CD4-positive, alpha-beta T cell treated with Interferon gamma for 1 hour (primary cell): ENCODE results near the gene CFP.
A peak's percentile ranks its signal among the peaks of the same experiment; 100 is the strongest.

ENCODE experiments used
- DNase-seq: peaks from one replicate; pipeline ENCODE4 v3.0.0-alpha.2; 2020

The CFP gene

GRCh38 chrX:47597222-47597621, 32.5 kb downstream of the CFP start:
- DNase-seq = no peak

GRCh38 chrX:47596256-47596655, 33.5 kb downstream of the CFP start:
- no peak for DNase-seq

DNA sequence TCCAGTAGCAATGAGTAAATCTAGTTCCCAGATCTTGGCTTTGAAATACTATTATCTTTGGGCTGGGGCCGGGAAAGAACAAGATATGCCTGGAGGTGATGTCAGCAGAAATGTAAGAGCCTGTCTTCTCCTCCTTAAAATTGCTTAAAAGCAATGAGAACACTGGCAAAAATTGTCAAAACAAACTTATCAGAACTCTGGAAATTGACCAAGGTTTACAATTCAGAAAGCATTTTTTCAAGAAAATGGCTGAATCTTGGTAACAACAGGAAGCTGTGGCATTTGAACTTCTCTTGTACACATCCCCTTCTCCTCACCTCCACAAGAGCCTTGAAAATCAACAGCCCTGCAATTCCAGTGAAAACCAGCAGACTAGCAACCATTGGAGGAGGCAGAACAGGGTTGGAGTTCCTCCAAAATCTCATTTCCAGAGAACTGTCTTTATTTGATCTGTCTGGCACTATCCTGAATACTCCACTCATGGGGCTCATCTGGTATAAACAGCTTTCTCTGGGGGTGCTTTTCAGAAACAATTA, 33.9 kb downstream of the CFP start:
- no peak for DNase-seq

DNA sequence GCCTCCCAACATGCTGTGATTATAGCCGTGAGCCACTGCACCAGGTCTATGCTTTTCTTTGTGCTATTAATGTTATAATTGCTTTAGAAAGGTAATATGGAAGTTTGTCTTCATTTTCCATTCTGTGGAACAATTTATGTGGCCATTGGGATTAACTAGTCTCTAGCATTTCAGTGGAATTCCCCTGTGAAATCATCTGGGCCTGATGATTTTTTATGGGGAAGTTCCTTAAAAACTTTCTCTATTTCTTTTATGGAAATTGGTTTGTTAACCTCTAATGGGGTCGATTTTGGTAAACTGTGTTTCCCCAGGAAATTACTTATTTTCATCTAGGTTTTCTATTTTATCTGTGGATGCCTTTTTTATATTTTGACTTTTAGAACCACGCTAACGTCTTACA, 36.2 kb downstream of the CFP start:
- DNase-seq = no peak

- no peak for DNase-seq
Observed at GRCh38 chrX:47590984-47591383, 38.7 kb downstream of the CFP start.

DNA sequence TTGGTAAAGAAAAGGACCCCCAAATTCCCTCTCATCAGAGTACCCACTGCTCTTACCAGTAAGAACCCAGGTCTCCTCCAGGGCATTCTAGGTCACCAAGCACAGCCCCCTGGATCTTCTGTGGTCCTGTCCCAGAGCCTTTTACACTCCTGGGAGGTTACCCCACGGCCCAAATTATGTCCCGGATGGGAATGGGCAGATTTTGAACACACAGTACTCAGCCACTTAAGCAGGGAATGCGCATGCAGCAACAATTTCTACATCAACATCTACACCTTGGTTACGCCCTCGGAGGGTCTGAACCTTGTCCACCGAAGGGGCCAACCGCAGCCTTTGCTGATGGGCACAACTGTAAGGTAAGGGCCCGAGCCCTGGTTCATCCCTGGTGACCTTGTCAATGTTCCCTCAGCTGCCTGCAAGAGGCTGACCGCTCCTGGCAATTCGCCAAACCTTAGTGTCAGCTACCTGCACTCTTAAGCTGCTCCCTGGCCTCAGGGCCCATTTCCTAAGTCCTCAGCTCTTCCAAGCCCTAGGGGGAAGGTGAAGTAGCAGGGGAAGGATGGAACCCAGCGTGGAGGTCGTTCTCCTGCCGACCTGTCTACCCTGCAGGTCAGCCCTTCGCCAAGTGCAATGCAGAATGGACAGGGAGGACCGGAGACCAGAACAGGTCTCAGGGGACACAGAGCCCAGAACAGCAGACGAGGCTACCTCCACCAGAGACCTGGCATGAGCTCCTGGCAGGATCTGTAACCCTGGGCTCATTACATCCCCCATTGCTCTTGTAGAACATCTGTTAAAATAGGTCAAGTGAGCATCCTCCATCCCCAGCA, 41.6 kb downstream of the CFP start:
- no peak for DNase-seq

DNA sequence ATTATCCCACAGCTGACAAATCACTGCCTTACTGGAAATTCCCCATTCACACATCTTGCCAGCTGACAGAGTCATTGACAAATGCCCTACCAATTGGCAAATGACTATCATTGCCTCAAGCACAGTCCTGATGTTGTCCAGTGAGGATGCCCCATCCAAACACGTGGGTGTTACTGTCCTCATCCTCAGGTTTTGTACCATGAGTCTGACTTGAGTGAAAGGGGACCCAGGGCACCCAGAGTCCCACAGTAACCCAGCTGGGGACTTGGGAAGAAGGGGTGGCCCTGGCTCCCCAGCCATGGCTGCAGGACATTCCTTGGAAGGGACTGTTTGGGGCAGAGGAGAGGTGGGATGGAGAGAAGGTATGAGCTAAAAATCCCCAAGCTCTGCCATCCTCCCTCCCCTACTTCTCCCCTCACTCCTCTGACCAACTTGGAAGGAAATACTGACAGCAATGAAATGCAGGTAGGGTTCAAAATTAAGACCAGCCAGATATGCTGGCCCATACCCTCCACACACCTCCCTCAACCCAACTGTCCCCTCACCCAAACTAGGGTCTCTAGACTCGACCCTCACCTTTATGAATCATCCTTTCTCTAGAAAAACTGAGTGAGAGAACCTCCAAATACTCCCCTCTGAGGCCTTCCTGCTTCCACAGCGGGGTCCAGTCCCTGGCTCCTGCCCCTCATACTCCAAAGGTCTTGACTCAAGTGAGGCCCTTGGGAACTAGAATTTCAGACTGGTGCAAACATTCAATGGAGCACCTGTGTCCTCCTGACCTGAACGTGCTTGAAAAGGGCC, 42.4 kb downstream of the CFP start:
- no peak for DNase-seq

DNA sequence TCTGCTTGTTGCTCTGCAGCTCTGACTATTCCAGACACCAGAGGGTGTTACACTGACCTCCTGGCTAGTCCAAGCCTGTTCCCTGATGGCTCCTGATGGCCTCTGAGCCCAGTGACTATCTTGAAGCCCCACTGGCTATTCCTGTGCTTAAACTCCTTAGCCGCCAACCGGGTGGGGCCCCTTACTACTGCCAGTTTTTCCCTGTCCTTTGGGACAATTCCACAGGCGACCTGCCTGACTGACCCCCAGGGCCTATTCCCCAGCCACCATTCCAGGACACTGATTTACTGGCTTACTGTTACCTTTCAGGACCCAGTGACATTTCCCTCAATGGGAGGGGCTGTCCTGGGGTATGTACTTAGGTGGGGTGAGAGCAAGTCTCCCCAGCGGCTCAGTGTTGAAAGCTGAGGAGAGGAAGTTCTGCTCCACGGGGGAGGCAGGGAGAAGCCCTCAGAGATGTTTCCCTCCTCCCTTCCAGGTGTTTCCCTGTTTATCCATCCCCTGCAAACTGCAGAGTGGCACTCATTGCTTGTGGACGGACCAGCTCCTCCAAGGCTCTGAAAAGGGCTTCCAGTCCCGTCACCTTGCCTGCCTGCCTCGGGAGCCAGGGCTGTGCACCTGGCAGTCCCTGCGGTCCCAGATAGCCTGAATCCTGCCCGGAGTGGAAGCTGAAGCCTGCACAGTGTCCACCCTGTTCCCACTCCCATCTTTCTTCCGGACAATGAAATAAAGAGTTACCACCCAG, 43.5 kb downstream of the CFP start:
- DNase-seq = no peak

- DNase-seq = no peak
Observed at GRCh38 chrX:47585273-47585672, 44.5 kb downstream of the CFP start.

DNA sequence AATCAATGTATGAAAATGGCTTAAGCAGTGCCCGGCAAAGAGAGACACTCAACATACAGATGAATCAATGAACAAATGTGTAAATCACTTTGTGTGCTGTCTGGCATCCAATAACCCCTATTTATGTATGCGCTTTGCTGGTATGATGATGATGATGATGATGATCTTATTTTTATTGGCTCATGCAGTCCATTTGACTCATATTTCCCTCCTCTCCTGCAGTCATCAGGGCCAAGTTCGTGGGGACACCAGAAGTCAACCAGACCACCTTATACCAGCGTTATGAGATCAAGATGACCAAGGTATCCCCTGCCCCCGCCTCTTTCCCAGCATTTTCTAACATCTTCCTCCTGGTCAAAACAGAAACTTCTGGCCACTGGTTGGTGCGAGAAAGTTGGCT, 45.0 kb downstream of the CFP start:
- DNase-seq = no peak

GRCh38 chrX:47583240-47583861, 46.4 kb downstream of the CFP start:
- no peak for DNase-seq

DNA sequence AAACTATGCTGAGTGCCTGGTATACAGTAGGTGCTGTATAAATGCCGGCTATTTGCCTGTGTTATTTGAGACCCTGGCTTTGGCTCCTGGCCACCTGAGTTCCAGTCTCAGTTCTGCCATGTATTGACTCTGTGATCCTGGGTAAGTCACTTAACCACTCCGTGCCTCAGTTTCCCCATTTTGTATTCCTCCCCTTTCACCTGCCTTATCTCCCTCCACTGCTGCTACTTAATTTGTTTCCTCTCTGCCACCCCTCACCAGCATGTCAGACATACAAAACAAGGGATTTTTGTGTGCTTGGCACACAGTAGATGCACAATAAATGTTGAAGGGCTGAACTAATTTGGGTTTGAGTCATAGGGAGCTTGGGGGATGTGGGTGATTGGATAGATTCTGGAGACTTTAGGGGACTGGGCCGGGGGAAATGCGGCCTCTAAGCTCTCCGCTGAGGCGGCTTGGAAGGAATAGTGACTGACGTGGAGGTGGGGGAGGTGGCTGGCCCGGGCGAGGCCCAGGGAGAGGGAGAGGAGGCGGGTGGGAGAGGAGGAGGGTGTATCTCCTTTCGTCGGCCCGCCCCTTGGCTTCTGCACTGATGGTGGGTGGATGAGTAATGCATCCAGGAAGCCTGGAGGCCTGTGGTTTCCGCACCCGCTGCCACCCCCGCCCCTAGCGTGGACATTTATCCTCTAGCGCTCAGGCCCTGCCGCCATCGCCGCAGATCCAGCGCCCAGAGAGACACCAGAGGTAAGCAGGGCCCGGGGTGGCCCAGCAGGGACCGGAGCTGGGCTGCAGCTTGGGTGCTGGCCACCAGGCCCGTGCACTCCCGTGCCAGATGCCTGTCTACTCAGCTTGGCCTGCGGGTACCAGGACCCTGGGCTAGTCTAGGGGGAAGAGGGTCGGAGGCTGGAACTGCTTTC, 47.7 kb downstream of the CFP start, which contains the start of gene TIMP1:
Gene TIMP1 (plus strand): TSS at position 706 of the 917 bp plus-strand sequence. CDS start 980 bp downstream, outside the sequence.
- peak; percentile 82 for DNase-seq

- DNase-seq = peak; percentile 61
Observed at GRCh38 chrX:47579537-47579936, 50.2 kb downstream of the CFP start.

DNA sequence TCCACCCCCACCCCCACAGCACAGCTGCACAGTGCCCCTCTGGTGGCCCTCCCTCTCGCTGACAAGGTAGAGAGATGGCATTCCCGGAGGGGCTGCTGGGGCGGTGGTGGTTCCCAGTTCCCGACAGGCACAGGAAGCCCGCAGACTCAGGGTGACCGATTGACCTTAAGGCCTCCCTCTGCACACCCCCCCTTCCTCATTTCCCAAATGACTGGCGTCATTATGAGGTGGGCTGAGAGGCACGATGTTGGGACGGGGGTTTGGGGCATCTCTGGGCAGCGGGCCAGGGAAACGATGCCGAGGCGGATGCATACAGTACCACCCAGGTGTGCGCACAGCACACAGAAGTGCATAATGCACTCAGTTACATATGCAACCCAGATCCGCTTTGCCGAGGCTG, 51.0 kb downstream of the CFP start:
- DNase-seq = peak; percentile 23

GRCh38 chrX:47577901-47578300, 51.8 kb downstream of the CFP start:
- DNase-seq = no peak

GRCh38 chrX:47577424-47577823, 52.3 kb downstream of the CFP start:
- no peak for DNase-seq

- DNase-seq = no peak
Observed at GRCh38 chrX:47576021-47576898, 53.5 kb downstream of the CFP start.

DNA sequence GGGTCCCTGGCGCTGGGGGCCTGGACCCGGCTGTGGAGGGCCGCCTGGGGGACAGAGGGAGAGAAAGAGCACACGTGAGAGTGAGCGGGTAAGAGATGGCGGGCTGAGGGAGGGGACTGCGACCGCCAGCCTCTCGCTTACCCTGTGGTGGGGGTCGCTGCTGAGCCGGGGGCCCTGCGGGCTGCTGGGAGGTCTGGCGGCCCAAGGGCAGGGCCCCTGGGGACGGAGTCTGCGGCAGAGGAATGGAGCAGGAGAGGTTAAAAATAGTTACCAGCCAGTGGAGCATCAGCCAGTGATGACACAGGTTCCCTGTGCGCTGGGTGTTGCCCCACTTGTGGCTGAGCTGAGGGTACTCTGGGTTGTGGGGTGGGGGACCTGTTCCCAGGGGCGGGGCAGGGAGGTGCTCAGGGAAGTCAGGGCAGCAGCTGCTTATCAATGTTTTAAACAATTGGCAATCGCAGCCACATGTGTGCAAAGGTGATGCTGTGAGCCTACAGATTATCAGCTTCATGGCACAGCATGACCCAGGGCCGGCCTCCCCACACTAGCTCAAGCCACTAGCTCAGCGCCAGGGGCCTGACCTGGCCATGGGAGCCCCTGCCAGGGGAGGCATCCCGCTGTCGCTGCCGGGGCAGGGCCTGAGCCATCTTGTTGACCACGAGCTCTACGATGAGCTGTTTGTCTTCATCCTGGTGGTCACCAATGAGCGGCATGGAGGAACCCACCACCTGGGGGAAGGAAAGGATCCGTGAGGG, 55.0 kb downstream of the CFP start:
- no peak for DNase-seq

GRCh38 chrX:47574076-47574546, 55.6 kb downstream of the CFP start:
- no peak for DNase-seq
